ENCODE measurements around the gene MCL1.

The MCL1 gene

GRCh38 chr1:150535511-150536287 lies 43.7 kb downstream of the MCL1 start:
- no peak for DNase-seq

GRCh38 chr1:150534002-150534401 lies 45.4 kb downstream of the MCL1 start:
- no peak for DNase-seq

- no peak for DNase-seq
Observed at GRCh38 chr1:150532860-150533259, 46.5 kb downstream of the MCL1 start.

DNA sequence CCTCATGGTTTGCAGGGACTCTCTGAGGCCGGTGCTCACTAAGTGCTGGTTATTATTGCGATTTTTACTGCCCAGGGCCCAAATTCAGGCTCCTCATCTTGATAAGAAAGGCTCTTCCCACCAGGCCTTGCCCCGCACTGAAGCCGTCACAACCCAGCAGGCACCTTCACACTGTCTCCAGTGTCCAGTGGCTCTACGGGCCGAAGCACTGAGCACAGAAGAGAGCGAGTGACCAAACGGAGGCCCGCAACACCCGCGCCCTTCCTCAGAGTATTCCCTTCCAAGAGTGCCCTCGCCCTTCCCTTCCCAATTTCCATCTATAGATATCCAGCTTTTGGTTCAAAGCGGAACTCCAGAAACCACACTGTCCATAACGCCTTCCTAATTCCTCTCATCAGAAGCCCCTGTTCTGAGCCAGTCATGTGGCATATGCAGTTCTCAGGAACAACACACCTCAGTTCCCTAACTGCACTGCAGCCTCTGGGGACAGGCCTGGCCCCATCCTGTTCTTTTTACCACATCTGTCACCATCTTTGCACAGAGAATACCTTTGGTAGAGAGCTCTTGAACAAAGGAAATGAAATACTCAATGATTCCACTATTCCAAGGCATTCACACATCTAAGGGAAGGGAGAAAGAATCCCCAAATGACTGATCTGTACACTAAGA lies 48.8 kb downstream of the MCL1 start:
- DNase-seq = no peak

GRCh38 chr1:150529017-150529416 lies 50.4 kb downstream of the MCL1 start:
- DNase-seq = no peak

DNA sequence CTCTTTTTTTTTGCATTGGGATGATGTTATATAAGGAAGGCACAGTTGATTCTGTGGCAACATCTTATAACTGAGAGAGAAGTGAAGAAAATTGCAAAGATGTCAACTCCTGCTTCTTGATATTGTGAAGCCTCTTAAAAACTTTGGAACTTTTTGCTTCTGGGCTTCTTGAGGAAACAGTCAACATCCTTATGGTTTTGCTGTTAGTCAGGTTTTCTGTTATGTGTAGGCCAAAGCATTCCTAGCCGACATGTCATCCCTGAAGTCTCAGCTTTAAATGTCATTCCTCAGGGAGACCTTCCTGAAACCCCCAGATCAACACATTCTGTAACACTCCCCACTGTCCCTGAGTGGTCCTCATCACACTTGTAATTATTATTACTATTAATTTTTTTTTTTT lies 51.2 kb downstream of the MCL1 start:
- DNase-seq = peak; percentile 51

DNA sequence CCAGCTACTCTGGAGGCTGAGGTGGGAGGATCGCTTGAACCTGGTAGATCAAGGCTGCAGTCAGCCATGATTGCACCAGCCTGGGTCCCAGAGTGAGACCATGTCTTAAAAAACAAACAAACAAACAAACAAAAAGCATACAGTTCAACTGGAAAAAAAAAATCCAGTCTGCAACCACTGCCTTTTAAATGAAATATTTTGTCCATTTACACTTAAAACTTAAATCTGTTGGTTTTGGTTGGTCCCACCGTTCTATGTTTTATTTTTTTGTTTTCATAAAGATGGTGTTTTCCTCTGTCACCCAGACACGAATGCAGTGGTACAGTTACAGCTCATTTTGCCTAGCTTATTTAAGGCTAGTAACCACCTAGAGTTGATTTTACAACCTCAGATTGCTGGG lies 54.1 kb downstream of the MCL1 start:
- DNase-seq = no peak

Measured in amniotic stem cell (primary cell).